Neural cell (in vitro differentiated cells): Measurements from ENCODE around the gene TMEM245.

Source experiments
- CTCF ChIP-seq: fragments of 450-650 bp; IDR thresholded peaks from 2 replicates; pipeline ENCODE4 v1.5.1; 2014; ENCODE audit warnings: antibody characterized with exemption, mild to moderate bottlenecking, moderate library complexity; ENCODE audit not compliant: poor library complexity, severe bottlenecking
- EZH2 ChIP-seq: fragments of 200-600, 300-800 bp; shearing (Covaris generic), sonication (generic); IDR thresholded peaks from 2 replicates; pipeline ENCODE4 v1.6.1; 2014; ENCODE audit warnings: antibody characterized with exemption, low read length, borderline replicate concordance, mild to moderate bottlenecking; ENCODE audit not compliant: insufficient read depth, poor library complexity, severe bottlenecking
- RAD21 ChIP-seq: fragments of 450-650 bp; conservative IDR thresholded peaks from 2 replicates; pipeline ENCODE4 v1.6.1; 2014; ENCODE audit warnings: antibody characterized with exemption, mild to moderate bottlenecking, moderate library complexity

GRCh38 chr9:109166771-109167601, 47.2 kb upstream of the TMEM245 start, which contains the start of gene FRRS1L:
- TF ChIP-seq CTCF (no peak), EZH2 (no peak), RAD21 (no peak)
